GM12801 (cell line): Measurements from ENCODE around the gene UBA52.

Source experiments
- CTCF ChIP-seq: IDR thresholded peaks from one replicate; pipeline ENCODE4 v1.5.1; 2011; ENCODE audit warnings: control low read depth; ENCODE audit not compliant: insufficient read length; ENCODE audit errors: extremely low read depth

The UBA52 gene

GRCh38 chr19:18605546-18606280, 34.1 kb downstream of the UBA52 start:
- TF ChIP-seq CTCF, result no peak

- no peak for TF ChIP-seq CTCF
Observed at GRCh38 chr19:18606281-18607225, 34.9 kb downstream of the UBA52 start, which contains the start of gene CRLF1. CRLF1 (minus strand) TSS chr19:18606799; CDS start chr19:18606656, 143 bp downstream.

GRCh38 chr19:18607226-18608101, 35.8 kb downstream of the UBA52 start:
- TF ChIP-seq CTCF, result no peak

- no peak for TF ChIP-seq CTCF
Observed at GRCh38 chr19:18608102-18608804, 36.6 kb downstream of the UBA52 start.

GRCh38 chr19:18608805-18609716, 37.4 kb downstream of the UBA52 start:
- no peak for TF ChIP-seq CTCF

- no peak for TF ChIP-seq CTCF
Observed at GRCh38 chr19:18609717-18610051, 38.0 kb downstream of the UBA52 start.
